ENCODE results near the gene CD93.

The CD93 gene

DNA sequence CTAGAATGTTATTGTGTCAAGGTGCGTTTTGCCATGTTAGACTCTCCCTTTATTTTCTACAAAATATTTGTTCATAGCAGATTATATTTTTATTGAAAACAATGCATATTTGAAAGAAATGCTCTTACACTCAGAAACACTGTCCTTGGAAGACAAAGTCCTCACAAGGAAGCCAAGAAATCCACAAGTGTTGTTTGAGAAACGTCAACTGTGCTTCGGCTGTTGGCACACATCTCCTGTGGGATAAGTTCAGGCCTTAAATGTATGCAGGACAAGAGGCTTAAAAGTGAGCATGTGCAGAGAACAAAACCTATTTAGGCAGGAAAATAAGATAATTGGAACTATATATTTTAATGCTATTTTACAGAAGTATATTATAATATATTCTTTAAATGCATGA is 27.1 kb downstream of the CD93 start:
- no peak overlapping the region for H3K9ac ChIP-seq (ENCODE audit: low read length)

DNA sequence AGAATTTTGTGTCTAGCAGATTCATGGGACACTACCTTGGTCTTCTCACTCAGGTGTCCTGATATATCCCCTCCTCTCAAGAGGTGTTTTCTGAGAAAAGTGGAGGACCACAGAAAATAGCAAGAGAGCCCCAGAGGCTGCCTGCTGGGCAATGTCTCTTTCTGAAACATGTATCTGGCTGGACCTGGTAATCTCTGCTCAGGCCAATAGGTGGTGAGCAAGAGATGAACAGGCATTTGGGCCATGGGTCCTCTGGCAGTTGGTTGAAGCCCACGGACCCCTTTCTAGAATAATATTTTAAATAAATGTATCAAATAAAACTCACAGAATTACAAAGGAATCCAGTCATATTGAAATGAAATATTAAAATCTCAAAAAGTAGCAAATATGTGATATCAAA is 27.9 kb downstream of the CD93 start:
- no CpG with 5 or more reads among the region's 1 CpG for WGBS (ENCODE audit: extremely low coverage, insufficient coverage, low lambda C conversion rate)
- H3K36me3 ChIP-seq (ENCODE audit: control insufficient read depth, insufficient read depth, low read length): no peaks in the 10 kb centered on the region
- H3K23ac ChIP-seq (ENCODE audit: low read length): no peak overlapping the region
- no peak overlapping the region for H3K4me2 ChIP-seq (ENCODE audit: low read length)
- no peak overlapping the region for H4K5ac ChIP-seq (ENCODE audit: low read length)
- no peaks in the 10 kb centered on the region for H3K79me1 ChIP-seq (ENCODE audit: low read length)
- no peak overlapping the region for H4K8ac ChIP-seq (ENCODE audit: low read depth, low read length)
- H3K56ac ChIP-seq (ENCODE audit: low read length): no peak overlapping the region
- H2BK15ac ChIP-seq (replicated peaks; ENCODE audit: low read depth): no peak overlapping the region
- H3K18ac ChIP-seq (ENCODE audit: low read length): no peak overlapping the region
- peaks cover 3% of the 10 kb centered on the region for H3K4me1 ChIP-seq (ENCODE audit: control insufficient read depth, low read depth, low read length)
- DNase-seq: no peak
- H2AK5ac ChIP-seq (ENCODE audit: low read length): no peak overlapping the region
- H3K79me2 ChIP-seq (ENCODE audit: control insufficient read depth, insufficient read depth, low read length): no peaks in the 10 kb centered on the region
- no peaks in the 10 kb centered on the region for H3K27me3 ChIP-seq (ENCODE audit: insufficient read depth, low read length, poor library complexity)
- H2BK120ac ChIP-seq (ENCODE audit: low read depth, low read length): no peak overlapping the region
- H3K9ac ChIP-seq (ENCODE audit: low read length): no peak overlapping the region
- H3K4ac ChIP-seq (ENCODE audit: low read depth, low read length): no peak overlapping the region
- no peak overlapping the region for H3K4me3 ChIP-seq (ENCODE audit: low read length)
- no peak overlapping the region for H3K27ac ChIP-seq (ENCODE audit: low read depth, low read length)
- no peak overlapping the region for H2BK5ac ChIP-seq (ENCODE audit: low read length)

More for the DNA sequence above, 27.1 kb downstream of the CD93 start:
- Histone ChIP-seq H3K27me3 (ENCODE audit: insufficient read depth, low read length, poor library complexity) (no peaks in the 10 kb centered on the region), H2BK15ac (replicated peaks; ENCODE audit: low read depth) (no peak overlapping the region), H3K4me3 (ENCODE audit: low read length) (no peak overlapping the region), H2AK5ac (ENCODE audit: low read length) (no peak overlapping the region), H3K56ac (ENCODE audit: low read length) (no peak overlapping the region), H3K79me2 (ENCODE audit: control insufficient read depth, insufficient read depth, low read length) (no peaks in the 10 kb centered on the region), H4K8ac (ENCODE audit: low read depth, low read length) (no peak overlapping the region), H3K23ac (ENCODE audit: low read length) (no peak overlapping the region), H4K5ac (ENCODE audit: low read length) (no peak overlapping the region), H3K79me1 (ENCODE audit: low read length) (no peaks in the 10 kb centered on the region), H3K4me1 (ENCODE audit: control insufficient read depth, low read depth, low read length) (peaks cover 3% of the 10 kb centered on the region), H2BK5ac (ENCODE audit: low read length) (no peak overlapping the region), H3K27ac (ENCODE audit: low read depth, low read length) (no peak overlapping the region), H3K18ac (ENCODE audit: low read length) (no peak overlapping the region), H2BK120ac (ENCODE audit: low read depth, low read length) (no peak overlapping the region), H3K4ac (ENCODE audit: low read depth, low read length) (no peak overlapping the region), H3K4me2 (ENCODE audit: low read length) (no peak overlapping the region), H3K36me3 (ENCODE audit: control insufficient read depth, insufficient read depth, low read length) (no peaks in the 10 kb centered on the region)
- no CpG with 5 or more reads among the region's 3 CpGs for WGBS (ENCODE audit: extremely low coverage, insufficient coverage, low lambda C conversion rate)
- no peak for DNase-seq

DNA sequence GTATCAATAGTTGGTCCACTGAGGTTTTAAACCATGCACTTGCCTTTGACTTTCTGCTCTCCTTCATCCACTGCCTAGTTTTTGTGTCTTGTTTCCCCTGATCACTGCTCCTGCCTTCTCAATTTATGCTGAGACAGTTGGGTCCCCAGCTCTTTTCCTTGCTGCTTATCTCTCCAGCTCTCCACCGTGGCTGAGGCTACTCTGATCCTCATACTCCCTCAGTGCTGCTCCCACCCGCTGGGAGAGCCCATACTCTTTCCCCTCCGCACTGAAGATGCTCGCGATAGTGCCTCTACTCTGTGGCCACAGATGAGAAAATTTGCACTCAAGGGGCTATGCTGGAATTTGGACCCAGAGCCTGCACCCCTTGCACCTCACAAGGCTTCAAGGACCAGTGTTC is 33.2 kb downstream of the CD93 start:
- Histone ChIP-seq H3K79me2 (ENCODE audit: control insufficient read depth, insufficient read depth, low read length) (no peaks in the 10 kb centered on the region), H3K4me3 (ENCODE audit: low read length) (no peak overlapping the region), H3K27ac (ENCODE audit: low read depth, low read length) (no peak overlapping the region), H2BK120ac (ENCODE audit: low read depth, low read length) (no peak overlapping the region), H3K4me2 (ENCODE audit: low read length) (no peak overlapping the region), H3K79me1 (ENCODE audit: low read length) (no peaks in the 10 kb centered on the region), H3K56ac (ENCODE audit: low read length) (no peak overlapping the region), H3K4me1 (ENCODE audit: control insufficient read depth, low read depth, low read length) (peaks cover 4% of the 10 kb centered on the region), H4K8ac (ENCODE audit: low read depth, low read length) (no peak overlapping the region), H3K18ac (ENCODE audit: low read length) (no peak overlapping the region), H3K27me3 (ENCODE audit: insufficient read depth, low read length, poor library complexity) (peaks cover 4% of the 10 kb centered on the region), H2BK5ac (ENCODE audit: low read length) (no peak overlapping the region), H4K5ac (ENCODE audit: low read length) (no peak overlapping the region), H2AK5ac (ENCODE audit: low read length) (no peak overlapping the region), H3K4ac (ENCODE audit: low read depth, low read length) (no peak overlapping the region), H3K36me3 (ENCODE audit: control insufficient read depth, insufficient read depth, low read length) (no peaks in the 10 kb centered on the region), H3K23ac (ENCODE audit: low read length) (no peak overlapping the region), H2BK15ac (replicated peaks; ENCODE audit: low read depth) (no peak overlapping the region), H3K9ac (ENCODE audit: low read length) (no peak overlapping the region)
- DNase-seq: no peak
- WGBS (ENCODE audit: extremely low coverage, insufficient coverage, low lambda C conversion rate): no CpG with 5 or more reads among the region's 5 CpGs

DNA sequence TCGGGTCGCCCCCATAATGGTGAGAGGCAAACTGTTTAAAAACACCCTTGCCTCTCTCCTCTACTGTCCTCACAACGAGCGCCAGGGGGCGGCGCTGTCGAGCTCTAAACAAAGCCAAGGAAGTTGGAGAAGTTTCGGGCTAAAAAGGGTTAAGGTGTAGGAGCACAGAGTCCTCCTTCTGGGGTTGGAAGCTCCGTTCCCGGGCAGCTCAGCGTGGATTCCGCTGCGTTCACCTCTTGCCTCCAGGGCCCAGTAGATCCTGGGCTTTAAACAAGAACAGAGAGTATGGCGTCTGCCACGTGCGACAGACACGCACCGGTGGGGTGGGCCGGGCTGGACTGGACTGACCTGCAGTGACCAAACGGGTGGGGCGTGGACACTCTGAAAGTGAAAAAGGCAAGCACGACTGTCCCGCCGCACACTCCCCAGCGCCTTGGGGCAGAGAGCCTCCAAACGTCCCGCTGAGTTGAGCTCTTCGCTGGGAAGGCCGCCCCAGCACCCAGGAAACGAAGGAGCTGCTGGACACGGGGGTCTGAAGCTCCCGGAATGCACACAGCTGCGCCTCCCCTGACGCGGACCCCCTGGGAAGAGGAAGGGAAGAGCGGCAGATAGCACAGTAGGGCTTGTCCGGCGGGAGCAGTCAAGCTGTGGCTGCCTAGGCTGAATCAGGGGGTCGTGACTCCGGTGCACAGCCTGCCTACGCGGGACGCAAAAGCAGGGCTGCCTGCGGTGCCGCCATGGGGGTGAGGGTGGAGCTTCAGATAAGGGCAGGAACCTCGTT is 35.1 kb downstream of the CD93 start:
- WGBS (ENCODE audit: extremely low coverage, insufficient coverage, low lambda C conversion rate): no CpG with 5 or more reads among the region's 46 CpGs

DNA sequence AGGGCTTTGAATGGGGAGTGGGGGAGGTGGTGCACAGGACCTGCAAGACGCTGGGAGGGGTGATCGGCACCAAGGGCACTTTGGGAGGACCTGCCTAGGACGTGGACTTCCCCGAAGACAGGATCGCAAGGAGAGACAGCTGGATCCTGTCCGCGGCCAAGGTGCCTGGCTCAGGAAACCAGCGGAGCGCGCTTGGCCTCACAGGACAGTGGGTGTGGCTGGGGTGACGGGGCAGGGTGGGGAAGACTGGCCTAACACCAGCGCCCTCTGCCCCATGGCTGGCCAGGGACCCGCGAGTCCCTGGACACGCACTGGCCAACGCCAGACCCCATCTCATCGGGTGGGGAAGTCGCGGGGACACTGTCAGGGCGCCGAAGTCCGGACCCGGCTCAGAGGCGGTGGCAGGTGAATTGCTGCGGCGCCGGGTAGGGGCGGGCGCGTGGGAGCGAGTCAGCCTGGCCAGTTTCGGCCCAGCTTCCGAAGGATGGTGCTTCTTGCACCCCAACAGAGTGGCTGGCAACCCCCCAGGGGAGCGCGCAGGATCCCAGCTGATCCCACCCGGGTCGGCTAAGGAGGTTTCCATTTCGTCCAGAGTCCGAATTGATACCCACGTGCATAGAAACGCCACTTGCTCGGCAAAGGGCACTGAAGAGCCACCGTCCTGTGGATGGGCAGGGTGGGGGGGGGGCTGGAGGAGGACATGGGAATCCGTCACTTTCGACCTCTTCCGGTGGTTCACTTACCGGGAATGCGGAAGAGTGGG is 35.9 kb downstream of the CD93 start:
- Histone ChIP-seq H3K4me1 (ENCODE audit: control insufficient read depth, low read depth, low read length) (peaks cover 4% of the 10 kb centered on the region), H3K18ac (ENCODE audit: low read length) (no peak overlapping the region), H3K27me3 (ENCODE audit: insufficient read depth, low read length, poor library complexity) (peaks cover 10% of the 10 kb centered on the region), H3K4ac (ENCODE audit: low read depth, low read length) (no peak overlapping the region), H2BK120ac (ENCODE audit: low read depth, low read length) (no peak overlapping the region), H3K56ac (ENCODE audit: low read length) (peak overlapping the region; percentile 25), H3K79me2 (ENCODE audit: control insufficient read depth, insufficient read depth, low read length) (no peaks in the 10 kb centered on the region), H3K79me1 (ENCODE audit: low read length) (no peaks in the 10 kb centered on the region), H2AK5ac (ENCODE audit: low read length) (no peak overlapping the region), H4K5ac (ENCODE audit: low read length) (no peak overlapping the region), H4K8ac (ENCODE audit: low read depth, low read length) (no peak overlapping the region), H3K9ac (ENCODE audit: low read length) (peak overlapping the region; percentile 9), H2BK15ac (replicated peaks; ENCODE audit: low read depth) (no peak overlapping the region), H3K4me2 (ENCODE audit: low read length) (peak overlapping the region; percentile 45), H3K23ac (ENCODE audit: low read length) (no peak overlapping the region), H3K36me3 (ENCODE audit: control insufficient read depth, insufficient read depth, low read length) (no peaks in the 10 kb centered on the region), H2BK5ac (ENCODE audit: low read length) (no peak overlapping the region), H3K27ac (ENCODE audit: low read depth, low read length) (no peak overlapping the region), H3K4me3 (ENCODE audit: low read length) (no peak overlapping the region)
- peak; percentile 65 for DNase-seq
- no CpG with 5 or more reads among the region's 48 CpGs for WGBS (ENCODE audit: extremely low coverage, insufficient coverage, low lambda C conversion rate)

More for the DNA sequence above, 35.1 kb downstream of the CD93 start:
- H3K27me3 ChIP-seq (ENCODE audit: insufficient read depth, low read length, poor library complexity): peaks cover 10% of the 10 kb centered on the region
- peak overlapping the region; percentile 60 for H3K18ac ChIP-seq (ENCODE audit: low read length)
- H2BK120ac ChIP-seq (ENCODE audit: low read depth, low read length): peak overlapping the region; percentile 30
- peaks cover 4% of the 10 kb centered on the region for H3K4me1 ChIP-seq (ENCODE audit: control insufficient read depth, low read depth, low read length)
- peak overlapping the region; percentile 78 for H2BK5ac ChIP-seq (ENCODE audit: low read length)
- H3K79me1 ChIP-seq (ENCODE audit: low read length): no peaks in the 10 kb centered on the region
- no peak overlapping the region for H2BK15ac ChIP-seq (replicated peaks; ENCODE audit: low read depth)
- H3K27ac ChIP-seq (ENCODE audit: low read depth, low read length): peak overlapping the region; percentile 46
- H2AK5ac ChIP-seq (ENCODE audit: low read length): no peak overlapping the region
- H3K4me3 ChIP-seq (ENCODE audit: low read length): peak overlapping the region; percentile 41
- no peaks in the 10 kb centered on the region for H3K79me2 ChIP-seq (ENCODE audit: control insufficient read depth, insufficient read depth, low read length)
- H3K23ac ChIP-seq (ENCODE audit: low read length): peak overlapping the region; percentile 68
- H4K5ac ChIP-seq (ENCODE audit: low read length): no peak overlapping the region
- H3K4me2 ChIP-seq (ENCODE audit: low read length): peak overlapping the region; percentile 83
- peak; percentile 96 for DNase-seq
- H3K9ac ChIP-seq (ENCODE audit: low read length): peak overlapping the region; percentile 79
- no peak overlapping the region for H3K4ac ChIP-seq (ENCODE audit: low read depth, low read length)
- no peaks in the 10 kb centered on the region for H3K36me3 ChIP-seq (ENCODE audit: control insufficient read depth, insufficient read depth, low read length)
- peak overlapping the region; percentile 95 for H3K56ac ChIP-seq (ENCODE audit: low read length)
- H4K8ac ChIP-seq (ENCODE audit: low read depth, low read length): no peak overlapping the region
